ENCODE data around the gene UAP1L1. TPM values are rescaled to one million over a fixed set of nuclear protein-coding genes. Genes with fewer than 3 reads are reported as not detected.

UAP1L1 gene
- total RNA-seq, 1 donor from 2014 or later, result 13.3 TPM

- Histone ChIP-seq H3K27ac (no peak overlapping the region), H3K27me3 (no peaks in the 10 kb centered on the region), H3K4me3 (no peak overlapping the region), H3K9me3 (no peaks in the 10 kb centered on the region), H3K4me1 (no peaks in the 10 kb centered on the region), H3K36me3 (peaks cover 0 to 55% of the 10 kb centered on the region in 2 donors)
- no peak for DNase-seq (ENCODE audit: extremely low spot score in 2 of 2)
- intact Hi-C loops (cut with DNase I), result no loop called here
- no peak for TF ChIP-seq CTCF (IDR thresholded peaks at IDR 0.05)
- TF ChIP-seq POLR2AphosphoS5 (IDR thresholded peaks at IDR 0.05; ENCODE audit: insufficient read depth in 1 of 2, low read depth in 1 of 2), result no peak
- TF ChIP-seq POLR2A (IDR thresholded peaks at IDR 0.05), result no peak
Measured at GRCh38 chr9:137096785-137097546, 19.6 kb downstream of the UAP1L1 start.

DNA sequence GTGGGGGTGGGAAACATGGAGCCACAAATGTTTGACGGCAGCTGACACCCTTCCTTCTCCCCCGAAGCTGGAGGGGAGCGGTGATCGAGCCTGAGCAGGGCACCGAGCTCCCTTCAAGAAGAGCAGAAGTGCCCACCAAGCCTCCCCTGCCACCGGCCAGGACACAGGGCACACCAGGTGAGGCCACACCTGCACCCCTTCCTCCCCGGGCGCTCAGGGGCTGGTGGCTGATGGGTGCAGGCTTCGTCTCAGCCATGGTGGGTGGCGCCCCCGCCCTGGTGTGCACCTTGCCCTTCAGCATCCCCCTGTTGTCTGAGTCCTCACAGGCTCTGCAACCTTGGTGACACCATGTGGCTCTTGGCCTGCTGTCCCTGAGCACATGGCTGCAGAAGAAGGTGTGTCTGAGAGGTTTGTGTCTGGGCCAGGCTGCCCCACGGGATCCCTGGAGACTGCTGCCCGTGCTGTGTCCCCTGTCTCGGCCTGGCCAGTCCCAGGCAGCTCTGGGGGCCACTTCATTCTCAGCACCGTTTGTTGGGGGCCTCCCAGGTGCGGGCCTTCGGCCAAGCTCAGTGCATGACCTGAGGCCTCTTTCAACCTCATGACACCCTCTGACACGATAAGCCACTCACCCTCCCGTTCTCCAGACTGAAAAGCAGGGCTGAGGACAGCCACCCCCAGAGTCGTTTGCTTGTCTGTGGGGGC is 20.6 kb downstream of the UAP1L1 start:
- DNase-seq (ENCODE audit: extremely low spot score in 2 of 2), result no peak
- no peaks in the 10 kb centered on the region for H3K9me3 ChIP-seq
- peaks cover 0 to 64% of the 10 kb centered on the region in 2 donors for H3K36me3 ChIP-seq
- H3K27me3 ChIP-seq, result no peaks in the 10 kb centered on the region
- H3K4me3 ChIP-seq, result no peak overlapping the region
- TF ChIP-seq POLR2AphosphoS5 (IDR thresholded peaks at IDR 0.05; ENCODE audit: insufficient read depth in 1 of 2, low read depth in 1 of 2) (no peak), CTCF (IDR thresholded peaks at IDR 0.05) (no peak), POLR2A (IDR thresholded peaks at IDR 0.05) (no peak)
- intact Hi-C loops (cut with DNase I), result no loop called here
- no peak overlapping the region for H3K27ac ChIP-seq
- no peaks in the 10 kb centered on the region for H3K4me1 ChIP-seq

GRCh38 chr9:137099231-137099630 is 21.9 kb downstream of the UAP1L1 start:
- Histone ChIP-seq H3K27me3 (no peaks in the 10 kb centered on the region), H3K9me3 (no peaks in the 10 kb centered on the region), H3K36me3 (peaks cover 0 to 76% of the 10 kb centered on the region in 2 donors), H3K4me3 (no peak overlapping the region), H3K27ac (no peak overlapping the region), H3K4me1 (no peaks in the 10 kb centered on the region)
- no peak for DNase-seq (ENCODE audit: extremely low spot score in 2 of 2)
- no peak for TF ChIP-seq CTCF (IDR thresholded peaks at IDR 0.05)
- no peak for TF ChIP-seq POLR2A (IDR thresholded peaks at IDR 0.05)
- TF ChIP-seq POLR2AphosphoS5 (IDR thresholded peaks at IDR 0.05; ENCODE audit: insufficient read depth in 1 of 2, low read depth in 1 of 2), result no peak
- intact Hi-C loops (cut with DNase I), result no loop called here

DNA sequence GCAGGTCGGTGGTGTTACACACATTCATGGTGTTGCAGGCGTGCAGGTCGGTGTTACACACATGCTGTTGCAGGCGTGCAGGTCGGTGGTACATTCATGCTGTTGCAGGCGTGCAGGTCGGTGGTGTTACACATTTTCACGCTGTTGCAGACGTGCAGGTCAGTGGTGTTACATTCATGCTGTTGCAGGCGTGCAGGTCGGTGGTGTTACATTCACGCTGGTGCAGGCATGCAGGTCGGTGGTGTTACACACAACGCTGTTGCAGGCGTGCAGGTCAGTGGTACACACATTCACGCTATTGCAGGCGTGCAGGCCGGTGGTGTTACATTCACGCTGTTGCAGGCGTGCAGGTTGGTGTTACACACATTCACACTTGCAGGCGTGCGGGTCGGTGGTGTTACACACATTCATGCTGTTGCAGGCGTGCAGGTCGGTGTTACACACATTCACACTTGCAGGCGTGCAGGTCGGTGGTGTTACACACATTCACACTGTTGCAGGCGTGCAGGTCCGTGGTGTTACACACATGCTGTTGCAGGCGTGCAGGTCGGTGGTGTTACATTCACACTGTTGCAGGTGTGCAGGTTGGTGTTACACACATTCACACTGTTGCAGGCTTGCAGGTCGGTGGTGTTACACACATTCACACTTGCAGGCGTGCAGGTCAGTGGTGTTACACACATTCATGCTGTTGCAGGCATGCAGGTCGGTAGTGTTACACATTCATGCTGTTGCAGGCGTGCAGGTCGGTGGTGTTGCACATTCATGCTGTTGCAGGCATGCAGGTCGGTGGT is 26.1 kb downstream of the UAP1L1 start:
- Histone ChIP-seq H3K4me1 (no peaks in the 10 kb centered on the region), H3K4me3 (no peak overlapping the region), H3K36me3 (peaks cover 0 to 81% of the 10 kb centered on the region in 2 donors), H3K27ac (no peak overlapping the region), H3K27me3 (no peaks in the 10 kb centered on the region), H3K9me3 (no peaks in the 10 kb centered on the region)
- intact Hi-C loops (cut with DNase I), result no loop called here
- TF ChIP-seq CTCF (IDR thresholded peaks at IDR 0.05), result no peak
- TF ChIP-seq POLR2AphosphoS5 (IDR thresholded peaks at IDR 0.05; ENCODE audit: insufficient read depth in 1 of 2, low read depth in 1 of 2), result no peak
- TF ChIP-seq POLR2A (IDR thresholded peaks at IDR 0.05), result no peak
- DNase-seq (ENCODE audit: extremely low spot score in 2 of 2), result no peak

Data from vagina (tissue), 2 donors.